AG04450 (cell line): Measurements from ENCODE around the gene HTR3D. TPM values are rescaled to one million over a fixed set of nuclear protein-coding genes. Genes with fewer than 3 reads are reported as not detected.

Experiments used
- CTCF ChIA-PET: fragments of 300-600, 350-600 bp; formaldehyde crosslinking; extraction: SDS; loops from one replicate; lab custom pipeline; 2022; ENCODE audit warnings: antibody characterized with exemption, inconsistent platforms; lab: Charles Lee
- POLR2A ChIA-PET: fragments of 350-600 bp; formaldehyde crosslinking; extraction: SDS; loops from one replicate; lab custom pipeline; 2021; ENCODE audit warnings: antibody characterized with exemption, inconsistent platforms; lab: Yijun Ruan, JAX
- DNase-seq: peaks from one replicate; pipeline ENCODE4 v3.0.0-alpha.2; 2011; ENCODE audit warnings: low read depth, low spot score
- H3K27ac ChIP-seq: one replicate; pipeline ENCODE4 v1.5.1; 2012; ENCODE audit warnings: low read depth, low read length, control low read depth
- H3K27me3 ChIP-seq: one replicate; pipeline ENCODE4 v1.6.0; 2012; ENCODE audit warnings: low read length; ENCODE audit not compliant: control insufficient read depth, insufficient read depth
- H3K4me3 ChIP-seq: 2 replicates; pipeline ENCODE4 v1.5.1; 2011; ENCODE audit warnings: mild to moderate bottlenecking, low read depth, low read length, control low read depth
- H3K9me3 ChIP-seq: 2 replicates; pipeline ENCODE4 v1.5.1; 2012; ENCODE audit warnings: low read length; ENCODE audit not compliant: control insufficient read depth, insufficient read depth
- CTCF ChIP-seq: IDR thresholded peaks from 2 replicates; pipeline ENCODE4 v1.5.1; 2011; ENCODE audit warnings: low read depth, low read length, control low read depth, inconsistent platforms
- polyA plus RNA-seq: library from polyadenylated mRNA; depleted of rRNA; stranded (reverse); fragments of >200 nt; gene quantifications from 2 replicates; pipeline ENCODE4 v1.2.3, GENCODE V29; 2011

HTR3D gene
- polyA plus RNA-seq, 1 experiment, result not detected

DNA sequence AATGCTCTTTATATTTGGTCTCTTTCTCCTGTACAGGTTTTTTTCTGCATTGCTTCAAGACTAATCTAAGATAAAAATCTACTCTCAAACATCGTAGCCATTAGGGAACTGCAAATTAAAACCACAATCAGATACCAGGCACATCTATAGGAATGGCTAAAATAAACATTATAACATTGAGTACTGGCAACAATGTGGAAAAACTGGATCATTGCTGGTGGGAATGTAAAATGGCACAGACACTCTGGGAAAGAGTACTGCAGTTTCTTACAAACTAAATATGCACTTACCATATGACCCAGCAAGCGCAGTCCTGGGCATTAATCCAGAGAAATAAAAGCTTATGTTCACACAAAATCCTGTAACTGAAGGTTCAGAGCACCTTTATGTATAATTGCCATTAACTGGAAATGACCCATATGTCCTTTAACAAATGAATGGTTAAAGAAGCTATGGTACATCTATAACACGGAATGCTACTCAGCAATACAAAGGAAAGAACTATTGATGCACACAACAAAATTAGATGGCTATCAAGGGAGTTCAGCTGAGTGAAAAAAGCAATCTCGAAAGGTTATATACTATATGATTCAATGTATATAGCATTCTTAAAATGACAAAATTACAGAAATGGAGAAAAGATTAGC lies 20.2 kb upstream of the HTR3D start:
- no peak for TF ChIP-seq CTCF
- ChIA-PET CTCF (interaction anchor here (0.6 to 1.1 kb wide), 3 partner anchors 13 to 239 kb away, joined by 3 to 6 read pairs (median 3); no protein-coding TSS in a partner anchor), POLR2A (no interaction called here)
- Histone ChIP-seq H3K27ac (no peak overlapping the region), H3K4me3 (no peak overlapping the region), H3K27me3 (no peaks in the 10 kb centered on the region), H3K9me3 (no peaks in the 10 kb centered on the region)
- DNase-seq, result no peak

GRCh38 chr3:184011937-184012889 lies 19.3 kb upstream of the HTR3D start:
- Histone ChIP-seq H3K9me3 (no peaks in the 10 kb centered on the region), H3K27me3 (no peaks in the 10 kb centered on the region), H3K27ac (no peak overlapping the region), H3K4me3 (no peak overlapping the region)
- no peak for DNase-seq
- ChIA-PET POLR2A (no interaction called here), CTCF (interaction anchor here (0.5 to 1.1 kb wide), 4 partner anchors 14 to 248 kb away, joined by 3 to 6 read pairs (median 3); no protein-coding TSS in a partner anchor)
- no peak for TF ChIP-seq CTCF

DNA sequence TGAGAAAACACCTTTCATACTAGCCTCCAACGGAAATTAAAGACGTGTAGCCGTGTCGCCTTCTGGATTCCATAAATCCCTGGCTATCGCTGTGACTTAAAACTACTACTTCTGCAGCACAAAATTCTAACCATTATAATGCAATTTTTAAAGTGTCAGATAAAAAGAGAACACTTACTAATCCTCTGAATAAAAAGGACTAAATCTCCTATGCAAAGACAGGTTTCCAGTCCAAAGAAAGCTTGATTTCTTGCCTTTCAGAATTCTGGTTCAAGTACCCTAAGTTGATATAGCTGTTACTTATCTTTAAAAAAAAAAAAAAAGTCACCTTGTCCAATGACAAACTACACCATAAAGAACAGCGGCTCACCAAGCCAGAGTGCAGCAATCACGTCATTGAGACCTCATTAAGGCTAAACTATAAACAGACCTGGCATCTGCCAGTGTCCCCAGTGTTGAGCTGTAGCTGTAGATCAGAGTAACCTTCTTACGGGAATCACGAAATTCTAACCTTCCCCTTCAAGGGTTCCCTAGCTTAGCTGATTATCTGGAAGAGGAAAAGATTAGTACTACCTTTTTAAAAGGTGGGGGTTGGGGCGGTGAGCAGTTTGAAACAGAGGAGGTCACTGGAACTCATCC lies 16.0 kb upstream of the HTR3D start:
- Histone ChIP-seq H3K27me3 (no peaks in the 10 kb centered on the region), H3K9me3 (peaks cover 3% of the 10 kb centered on the region; the same call in 1 of the 2 replicates), H3K4me3 (no peak overlapping the region), H3K27ac (no peak overlapping the region)
- no peak for DNase-seq
- no peak for TF ChIP-seq CTCF
- ChIA-PET CTCF (interaction anchor here (0.6 to 5.0 kb wide), 8 partner anchors 9 to 274 kb away, joined by 3 to 48 read pairs (median 4); no protein-coding TSS in a partner anchor), POLR2A (no interaction called here)

DNA sequence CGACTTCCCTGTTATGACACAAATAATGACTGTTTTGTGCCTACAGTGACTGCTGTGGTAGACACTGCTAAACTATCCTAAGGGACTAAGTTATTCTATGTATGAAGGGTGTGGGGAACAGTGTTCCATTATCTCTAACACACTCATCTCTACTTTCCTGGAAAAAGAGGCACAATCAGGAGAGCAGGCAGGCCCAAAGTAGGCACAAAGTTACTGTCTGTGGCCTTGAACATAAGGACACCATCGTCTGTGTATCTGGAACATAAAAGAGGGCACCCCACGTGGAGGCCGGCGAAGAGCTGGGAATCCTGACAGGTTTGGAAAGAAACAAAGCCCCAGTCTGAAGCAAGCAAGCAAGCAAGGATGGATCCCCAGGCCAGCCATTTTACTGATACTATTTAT lies 15.4 kb upstream of the HTR3D start:
- ChIA-PET POLR2A (no interaction called here), CTCF (interaction anchor here (0.6 to 5.0 kb wide), 5 partner anchors 9 to 273 kb away, joined by 5 to 48 read pairs (median 6); no protein-coding TSS in a partner anchor)
- no peak overlapping the region for H3K27ac ChIP-seq
- no peak for DNase-seq
- peaks cover 3% of the 10 kb centered on the region; the same call in 1 of the 2 replicates for H3K9me3 ChIP-seq
- TF ChIP-seq CTCF, result no peak
- no peaks in the 10 kb centered on the region for H3K27me3 ChIP-seq
- peak overlapping the region; percentile 100 for H3K4me3 ChIP-seq
